Kidney (tissue), 14 donors: ENCODE results near the gene SCN4B. TPM values are rescaled to one million over a fixed set of nuclear protein-coding genes. Genes with fewer than 3 reads are reported as not detected.

Experiments used
- DNase-seq, 5 donors: peaks; one replicate each; pipeline ENCODE4 v3.0.0-alpha.2; 2013 to 2020
- FAIRE-seq: peaks from 2 replicates; lab custom pipeline; 2012; peaks lifted over from hg19 to GRCh38; lab: Jason Lieb, UNC
- H3K27ac ChIP-seq, 2 donors: one replicate each; pipeline ENCODE4 v1.7.0; 2013; ENCODE audit warnings: low read depth in 2 of 2, low read length in 2 of 2, inconsistent platforms in 1 of 2
- H3K27me3 ChIP-seq: one replicate; pipeline ENCODE4 v1.7.1; 2013; ENCODE audit warnings: low read length, inconsistent platforms; ENCODE audit not compliant: control insufficient read depth, insufficient read depth
- H3K36me3 ChIP-seq, 3 donors: one replicate each; pipeline versions ENCODE4 v1.7.0 to v1.7.1; 2013; ENCODE audit warnings: low read length in 3 of 3, control low read depth in 1 of 3, inconsistent platforms in 1 of 3; ENCODE audit not compliant: insufficient read depth in 3 of 3, control insufficient read depth in 2 of 3
- H3K4me1 ChIP-seq, 3 donors: one replicate each; pipeline versions ENCODE4 v1.7.0 to v1.7.1; 2013; ENCODE audit warnings: low read length in 3 of 3, inconsistent platforms in 1 of 3, low read depth in 1 of 3; ENCODE audit not compliant: control insufficient read depth in 2 of 3, insufficient read depth in 2 of 3
- H3K4me3 ChIP-seq, 3 donors: one replicate each; pipeline versions ENCODE4 v1.7.0 to v1.8.1; 2013; ENCODE audit warnings: low read length in 3 of 3, control low read depth in 1 of 3, inconsistent platforms in 1 of 3
- H3K9ac ChIP-seq, 3 donors: one replicate each; pipeline versions ENCODE4 v1.7.0 to v1.7.1; 2013; ENCODE audit warnings: low read length in 3 of 3, control low read depth in 1 of 3, inconsistent platforms in 1 of 3
- H3K9me3 ChIP-seq, 3 donors: one replicate each; pipeline versions ENCODE4 v1.7.0 to v1.7.1; 2013; ENCODE audit warnings: low read length in 3 of 3, control low read depth in 1 of 3, inconsistent platforms in 1 of 3; ENCODE audit not compliant: control insufficient read depth in 2 of 3, insufficient read depth in 1 of 3
- CTCF ChIP-seq: IDR thresholded peaks from 3 replicates; pipeline ENCODE4 v1.5.1; 2012; ENCODE audit warnings: mild to moderate bottlenecking, moderate library complexity, borderline replicate concordance; ENCODE audit not compliant: insufficient read depth; ENCODE audit errors: extremely low read depth
- intact Hi-C: fragments of 100-400 bp; cut with DNase I; formaldehyde crosslinking; loops from one replicate; pipeline ENCODE4 v1.11.1; 2022
- polyA plus RNA-seq: library from polyadenylated mRNA; stranded (reverse); fragments of 350-450 nt; fragmentation: Illumina TruSeq; extraction: RNeasy Lipid Tissue Mini Kit (QIAGEN cat#74804); gene quantifications from one replicate; pipeline ENCODE4 v1.2.3, GENCODE V29; 2014; ENCODE audit warnings: low read depth, low replicate concordance; ENCODE audit not compliant: insufficient read depth
- total RNA-seq: library from RNA; stranded (reverse); fragmentation: NEBNext Ultra II Directional; extraction: Animal tissue kit (Norgen Biotek cat#: 25700); gene quantifications from one replicate; pipeline ENCODE4 v1.2.1, GENCODE V29; 2021
- donor health status: control.
- donor health status: control.
- donor health status: control.
- donor health status: control.
- donor health status: control.
- donor health status: DM: yes; HTN: yes; CAD: no.
- donor health status: Normal renal cell carcinoma (clear cell type).

Gene SCN4B
- total and polyA plus RNA-seq, 2 donors from 2014 or later: 1.4 to 3.5 TPM

GRCh38 chr11:118117790-118118601, 34.6 kb downstream of the SCN4B start:
- H3K27ac ChIP-seq: no peak overlapping the region
- intact Hi-C loops: no loop called here
- no peak overlapping the region for H3K9ac ChIP-seq
- H3K4me1 ChIP-seq: no peaks in the 10 kb centered on the region
- FAIRE-seq (no peak), DNase-seq (no peak)
- TF ChIP-seq CTCF: no peak
- no peaks in the 10 kb centered on the region for H3K36me3 ChIP-seq
- H3K27me3 ChIP-seq: no peaks in the 10 kb centered on the region
- H3K9me3 ChIP-seq: no peaks in the 10 kb centered on the region
- no peak overlapping the region for H3K4me3 ChIP-seq

GRCh38 chr11:118115048-118115447, 37.6 kb downstream of the SCN4B start:
- H3K27me3 ChIP-seq: no peaks in the 10 kb centered on the region
- H3K9me3 ChIP-seq: no peaks in the 10 kb centered on the region
- H3K4me1 ChIP-seq: no peaks in the 10 kb centered on the region
- H3K9ac ChIP-seq: no peak overlapping the region
- no peak overlapping the region for H3K4me3 ChIP-seq
- no peak overlapping the region for H3K27ac ChIP-seq
- no peak for FAIRE-seq
- no peak for TF ChIP-seq CTCF
- no peaks in the 10 kb centered on the region for H3K36me3 ChIP-seq
- intact Hi-C loops: no loop called here
- no peak for DNase-seq

GRCh38 chr11:118114266-118114665, 38.4 kb downstream of the SCN4B start:
- FAIRE-seq (no peak), DNase-seq (no peak)
- intact Hi-C loops: no loop called here
- H3K27me3 ChIP-seq: no peaks in the 10 kb centered on the region
- peaks cover 0 to 4% (median 0%) of the 10 kb centered on the region in 3 donors for H3K4me1 ChIP-seq
- no peaks in the 10 kb centered on the region for H3K9me3 ChIP-seq
- no peaks in the 10 kb centered on the region for H3K36me3 ChIP-seq
- H3K9ac ChIP-seq: no peak overlapping the region
- no peak overlapping the region for H3K4me3 ChIP-seq
- no peak overlapping the region for H3K27ac ChIP-seq
- TF ChIP-seq CTCF: no peak
